AG10803 (cell line): ENCODE results near the gene CD302.
"Not testable (repeated sequence)": the region's sequence is repeated elsewhere in the genome, so short reads cannot be mapped to it uniquely, and the experiment has no call there.

ENCODE experiments used
- DNase-seq: peaks from one replicate; pipeline ENCODE4 v3.0.0; 2010; ENCODE audit warnings: low read depth
- H3K4me3 ChIP-seq: 2 replicates; pipeline ENCODE4 v1.5.1; 2011; ENCODE audit warnings: mild to moderate bottlenecking, low read length, control low read depth
- TF ChIP-seq, protein P1 (sequence below): conservative IDR thresholded peaks from 2 replicates; pipeline ENCODE4 v1.5.1; 2011; ENCODE audit warnings: mild to moderate bottlenecking, low read length, control low read depth, inconsistent platforms

CD302 gene, protein sequence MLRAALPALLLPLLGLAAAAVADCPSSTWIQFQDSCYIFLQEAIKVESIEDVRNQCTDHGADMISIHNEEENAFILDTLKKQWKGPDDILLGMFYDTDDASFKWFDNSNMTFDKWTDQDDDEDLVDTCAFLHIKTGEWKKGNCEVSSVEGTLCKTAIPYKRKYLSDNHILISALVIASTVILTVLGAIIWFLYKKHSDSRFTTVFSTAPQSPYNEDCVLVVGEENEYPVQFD

DNA sequence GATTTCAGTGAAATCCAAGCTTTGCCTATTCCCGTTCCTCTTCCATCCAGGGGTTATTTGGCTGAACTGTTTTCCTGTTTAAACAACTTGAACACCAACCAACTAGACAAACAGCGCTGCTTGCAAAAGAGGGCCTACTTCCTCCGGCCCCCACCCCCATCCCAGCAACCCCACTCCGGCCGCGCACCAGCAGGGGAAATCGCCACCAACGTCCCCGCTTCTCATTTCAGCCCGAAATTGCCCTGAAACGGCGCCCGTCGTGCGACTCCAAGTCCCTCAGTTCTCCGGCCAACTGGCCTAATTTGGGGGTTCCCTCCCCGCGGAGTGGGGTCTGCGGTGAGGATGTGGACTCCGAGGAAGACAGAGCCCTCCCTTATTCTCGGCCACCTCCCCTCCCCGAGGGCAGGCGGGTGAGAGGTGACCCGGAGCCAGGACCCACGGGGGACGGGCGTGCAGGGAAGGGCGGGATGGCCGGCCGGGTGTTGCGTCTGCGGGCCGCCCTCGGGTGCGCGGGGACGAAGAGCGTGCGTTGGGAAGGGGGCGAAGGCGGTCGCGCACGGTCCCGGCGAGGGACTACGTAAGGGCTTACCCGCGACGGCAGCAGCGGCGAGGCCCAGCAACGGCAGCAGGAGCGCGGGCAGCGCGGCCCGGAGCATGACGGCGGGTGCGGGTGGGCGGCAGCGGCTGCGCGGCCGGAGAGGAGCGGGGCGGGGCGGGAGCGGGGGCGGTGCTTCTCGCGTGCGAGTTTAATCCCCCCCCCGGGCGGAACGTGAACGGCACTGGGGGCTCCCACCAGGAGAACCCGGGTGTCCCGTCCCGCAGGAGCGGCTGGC, at the start of gene CD302:
TSS of gene CD302 (minus strand) at position 666 of the 833 bp plus-strand sequence. CDS start at position 656, 10 bp downstream.
- peak; percentile 54 for DNase-seq
- H3K4me3 ChIP-seq: peak within 1 kb of the TSS; percentile 87

DNA sequence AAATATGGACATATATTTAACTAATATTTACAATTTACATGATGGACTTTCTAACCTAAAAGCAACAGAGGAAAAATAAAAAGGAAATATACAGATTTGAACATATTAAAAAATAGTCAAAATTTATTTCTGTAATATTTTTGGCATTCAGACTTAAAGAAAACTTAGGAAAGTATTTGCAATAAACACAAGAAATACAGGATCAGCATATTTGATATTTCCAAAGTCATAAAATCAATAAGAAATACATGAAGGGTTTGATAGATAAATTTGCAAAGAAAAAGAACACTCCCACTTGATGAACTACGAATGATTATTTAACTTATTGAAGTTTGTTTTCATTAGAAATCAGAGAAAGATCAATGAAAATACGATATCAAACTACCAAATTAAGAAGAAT, 48.6 kb upstream of the CD302 start:
- H3K4me3 ChIP-seq: no peak overlapping the region
- TF ChIP-seq, protein P1, sequence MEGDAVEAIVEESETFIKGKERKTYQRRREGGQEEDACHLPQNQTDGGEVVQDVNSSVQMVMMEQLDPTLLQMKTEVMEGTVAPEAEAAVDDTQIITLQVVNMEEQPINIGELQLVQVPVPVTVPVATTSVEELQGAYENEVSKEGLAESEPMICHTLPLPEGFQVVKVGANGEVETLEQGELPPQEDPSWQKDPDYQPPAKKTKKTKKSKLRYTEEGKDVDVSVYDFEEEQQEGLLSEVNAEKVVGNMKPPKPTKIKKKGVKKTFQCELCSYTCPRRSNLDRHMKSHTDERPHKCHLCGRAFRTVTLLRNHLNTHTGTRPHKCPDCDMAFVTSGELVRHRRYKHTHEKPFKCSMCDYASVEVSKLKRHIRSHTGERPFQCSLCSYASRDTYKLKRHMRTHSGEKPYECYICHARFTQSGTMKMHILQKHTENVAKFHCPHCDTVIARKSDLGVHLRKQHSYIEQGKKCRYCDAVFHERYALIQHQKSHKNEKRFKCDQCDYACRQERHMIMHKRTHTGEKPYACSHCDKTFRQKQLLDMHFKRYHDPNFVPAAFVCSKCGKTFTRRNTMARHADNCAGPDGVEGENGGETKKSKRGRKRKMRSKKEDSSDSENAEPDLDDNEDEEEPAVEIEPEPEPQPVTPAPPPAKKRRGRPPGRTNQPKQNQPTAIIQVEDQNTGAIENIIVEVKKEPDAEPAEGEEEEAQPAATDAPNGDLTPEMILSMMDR: no peak
- DNase-seq: no peak

More for the DNA sequence above, at the start of gene CD302:
- TF ChIP-seq, protein P1: no peak

DNA sequence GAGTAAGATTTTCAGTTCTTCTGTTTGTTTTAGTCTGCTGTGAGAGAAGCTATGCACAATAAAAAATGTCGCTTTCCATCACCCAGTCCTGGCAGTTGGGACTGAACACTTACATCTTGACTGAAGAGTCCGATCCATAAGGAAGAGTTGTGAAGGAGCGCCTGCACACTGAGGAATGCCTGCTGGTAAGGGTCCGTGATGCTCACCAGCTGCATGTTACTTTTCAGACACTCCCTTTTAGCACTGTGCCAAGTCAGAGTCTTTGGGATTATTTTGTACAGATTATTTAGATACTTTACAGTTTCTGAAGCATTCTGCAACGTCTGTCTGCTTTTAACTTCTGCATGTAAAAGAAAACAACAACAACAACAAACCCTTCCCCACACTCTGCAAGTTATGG, 42.6 kb upstream of the CD302 start:
- TF ChIP-seq, protein P1: no peak
- DNase-seq: no peak
- H3K4me3 ChIP-seq: no peak overlapping the region

DNA sequence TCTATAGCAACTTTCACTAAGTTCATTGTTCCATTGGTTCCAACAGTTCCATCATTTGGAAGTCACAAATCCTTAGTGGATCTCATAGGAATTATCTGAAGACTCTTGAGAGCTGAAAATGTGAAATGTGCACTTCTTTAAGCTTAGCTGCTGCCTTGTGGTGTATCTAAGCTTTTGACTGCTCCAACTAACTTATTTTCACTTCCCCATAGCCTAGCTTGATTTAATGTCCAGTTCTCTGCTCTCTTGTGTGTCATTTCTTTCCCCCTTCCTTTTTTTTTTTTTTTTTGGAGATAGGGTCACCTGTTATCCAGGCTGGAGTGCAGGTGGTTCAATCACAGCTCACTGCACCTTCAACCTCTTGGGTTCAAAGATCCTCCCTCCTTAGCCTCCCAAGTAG, 34.9 kb upstream of the CD302 start:
- no peak for DNase-seq
- TF ChIP-seq, protein P1: no peak
- no peak overlapping the region for H3K4me3 ChIP-seq

DNA sequence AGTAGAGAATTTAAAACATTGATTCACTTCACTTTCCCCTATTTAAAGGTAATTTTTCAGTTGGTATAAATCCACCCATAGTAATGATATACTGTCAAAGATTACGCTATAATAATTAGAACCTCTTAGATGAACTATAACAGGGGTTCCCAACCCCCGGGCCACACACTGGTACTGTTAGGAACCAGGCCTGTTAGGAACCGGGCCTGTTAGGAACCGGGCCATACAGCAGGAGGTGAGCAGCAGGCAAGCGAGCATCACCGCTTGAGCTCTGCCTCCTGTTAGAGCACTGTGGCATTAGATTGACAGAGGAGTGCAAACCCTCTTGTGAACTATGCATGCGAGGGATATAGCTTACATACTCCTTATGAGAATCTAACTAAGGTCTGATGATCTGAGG, 34.0 kb upstream of the CD302 start:
- no peak overlapping the region for H3K4me3 ChIP-seq
- TF ChIP-seq, protein P1: no peak
- DNase-seq: no peak

DNA sequence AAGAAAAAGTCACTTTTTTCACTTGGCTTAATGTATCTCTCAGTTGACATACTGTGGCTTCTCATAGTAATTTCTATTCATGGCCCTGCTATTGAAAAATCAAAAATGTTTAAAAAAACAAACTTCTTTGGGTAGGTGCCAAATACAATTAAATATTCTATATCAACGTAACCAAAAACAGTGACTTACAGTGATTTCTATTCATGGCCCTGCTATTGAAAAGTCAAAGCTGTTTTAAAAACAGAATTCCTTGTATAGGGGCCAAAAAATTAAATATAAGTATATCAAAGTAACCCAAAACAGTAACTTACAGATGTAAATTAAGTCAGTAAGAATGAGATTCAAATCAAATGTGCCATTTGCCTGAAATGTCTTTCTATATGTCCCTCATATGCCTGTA, 31.4 kb upstream of the CD302 start:
- TF ChIP-seq, protein P1: no peak
- no peak for DNase-seq

DNA sequence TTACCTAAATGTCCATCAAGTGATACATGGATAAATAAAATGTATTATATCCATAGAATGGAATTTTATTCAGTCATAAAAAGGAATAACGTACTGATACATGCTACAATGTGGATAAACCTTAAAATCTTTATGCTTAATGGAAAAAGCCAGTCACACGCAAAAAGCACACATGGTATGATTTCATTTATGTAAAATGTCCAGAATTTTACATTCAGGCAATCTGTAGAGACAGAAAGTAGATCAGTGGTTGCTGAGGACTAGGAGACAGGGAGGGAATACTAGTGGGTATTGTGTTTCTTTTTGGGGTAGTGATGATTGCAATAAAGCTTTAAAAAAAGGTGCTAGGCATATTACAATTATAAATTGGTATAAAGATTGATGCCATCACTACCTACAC, 30.7 kb upstream of the CD302 start:
- DNase-seq: peak; percentile 10
- TF ChIP-seq, protein P1: no peak
- H3K4me3 ChIP-seq: no peak overlapping the region

More for the DNA sequence above, 31.4 kb upstream of the CD302 start:
- no peak overlapping the region for H3K4me3 ChIP-seq

DNA sequence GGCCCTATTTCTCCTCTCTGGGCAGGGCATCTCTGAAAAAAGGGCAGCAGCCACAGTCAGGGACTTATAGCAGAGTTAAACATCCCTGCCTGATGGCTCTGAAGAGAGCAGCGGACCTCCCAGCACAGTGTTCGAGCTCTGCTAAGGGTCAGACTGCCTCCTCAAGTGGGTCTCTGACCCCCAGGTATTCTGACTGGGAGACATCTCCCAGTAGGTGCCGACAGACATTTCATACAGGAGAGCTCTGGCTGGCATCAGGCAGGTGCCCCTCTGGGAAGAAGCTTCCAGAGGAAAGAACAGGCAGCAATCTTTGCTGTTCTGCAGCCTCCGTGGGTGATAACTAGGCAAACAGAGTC, 24.4 kb upstream of the CD302 start:
- not testable (repeated sequence) for DNase-seq, H3K4me3 ChIP-seq

DNA sequence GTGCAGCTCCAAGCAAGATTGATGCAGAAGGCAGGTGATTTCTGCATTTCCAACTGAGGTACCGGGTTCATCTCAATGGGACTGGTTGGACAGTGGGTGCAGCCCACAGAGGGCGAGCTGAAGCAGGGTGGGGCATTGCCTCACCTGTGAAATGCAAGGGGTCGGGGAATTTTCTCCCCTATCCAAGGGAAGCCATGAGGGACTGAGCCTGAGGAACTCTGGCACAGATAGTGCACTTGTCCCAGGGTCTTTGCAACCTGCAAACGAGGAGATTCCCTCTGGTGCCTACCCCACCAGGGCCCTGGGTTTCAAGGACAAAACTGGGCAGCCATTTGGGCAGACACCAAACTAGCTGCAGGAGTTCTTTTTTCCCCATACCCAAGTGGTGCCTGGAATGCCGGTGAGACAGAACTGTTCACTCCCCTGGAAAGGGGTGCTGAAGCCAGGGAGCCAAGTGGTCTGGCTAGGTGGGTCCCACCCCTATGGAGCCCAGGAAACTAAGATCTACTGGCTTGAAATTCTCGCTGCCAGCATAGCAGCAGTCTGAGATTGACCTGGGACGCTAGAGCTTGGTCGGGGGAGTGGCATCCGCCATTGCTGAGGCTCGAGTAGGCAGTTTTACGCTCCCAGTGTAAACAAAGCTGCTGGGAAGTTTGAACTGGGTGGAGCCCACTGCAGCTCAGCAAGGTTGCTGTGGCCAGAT, 23.9 kb upstream of the CD302 start:
- not testable (repeated sequence) for DNase-seq, H3K4me3 ChIP-seq
